Fibroblast of lung (primary cell): Measurements from ENCODE around the gene GNAS.

Experiments
- EZH2 ChIP-seq: IDR thresholded peaks from 2 replicates; pipeline ENCODE4 v1.5.1; 2012; ENCODE audit warnings: low read length, control low read depth, mild to moderate bottlenecking; ENCODE audit errors: missing control alignments
- TF ChIP-seq, protein P1 (sequence below), 2 donors: IDR thresholded peaks in 1 of 2; conservative IDR thresholded peaks in 1 of 2; 1 replicate in 1 of 2; 2 replicates in 1 of 2; pipeline ENCODE4 v1.5.1; 2011 to 2012; ENCODE audit warnings: low read length in 2 of 2, control low read depth in 1 of 2, inconsistent platforms in 1 of 2, low read depth in 1 of 2, mild to moderate bottlenecking in 1 of 2

DNA sequence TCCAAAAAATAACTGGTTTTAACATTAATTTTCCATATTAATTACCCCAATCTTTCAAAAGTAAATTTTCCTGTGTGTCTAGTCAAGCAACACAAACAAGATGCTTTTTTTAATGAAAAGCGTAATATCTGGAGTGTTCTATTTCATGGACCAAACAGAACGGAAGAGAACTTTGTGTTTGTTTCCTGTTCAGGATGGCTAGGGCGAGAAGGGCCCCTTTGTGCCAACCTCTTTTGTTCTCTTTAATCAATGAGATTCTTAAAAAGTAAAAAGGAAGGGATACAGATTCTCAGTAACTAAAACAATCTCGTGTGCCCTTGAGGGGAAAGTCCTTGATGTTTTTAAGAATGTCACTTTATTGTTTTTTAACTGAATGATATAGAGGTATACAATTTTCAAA lies 55.7 kb downstream of the GNAS start:
- TF ChIP-seq, protein P1, sequence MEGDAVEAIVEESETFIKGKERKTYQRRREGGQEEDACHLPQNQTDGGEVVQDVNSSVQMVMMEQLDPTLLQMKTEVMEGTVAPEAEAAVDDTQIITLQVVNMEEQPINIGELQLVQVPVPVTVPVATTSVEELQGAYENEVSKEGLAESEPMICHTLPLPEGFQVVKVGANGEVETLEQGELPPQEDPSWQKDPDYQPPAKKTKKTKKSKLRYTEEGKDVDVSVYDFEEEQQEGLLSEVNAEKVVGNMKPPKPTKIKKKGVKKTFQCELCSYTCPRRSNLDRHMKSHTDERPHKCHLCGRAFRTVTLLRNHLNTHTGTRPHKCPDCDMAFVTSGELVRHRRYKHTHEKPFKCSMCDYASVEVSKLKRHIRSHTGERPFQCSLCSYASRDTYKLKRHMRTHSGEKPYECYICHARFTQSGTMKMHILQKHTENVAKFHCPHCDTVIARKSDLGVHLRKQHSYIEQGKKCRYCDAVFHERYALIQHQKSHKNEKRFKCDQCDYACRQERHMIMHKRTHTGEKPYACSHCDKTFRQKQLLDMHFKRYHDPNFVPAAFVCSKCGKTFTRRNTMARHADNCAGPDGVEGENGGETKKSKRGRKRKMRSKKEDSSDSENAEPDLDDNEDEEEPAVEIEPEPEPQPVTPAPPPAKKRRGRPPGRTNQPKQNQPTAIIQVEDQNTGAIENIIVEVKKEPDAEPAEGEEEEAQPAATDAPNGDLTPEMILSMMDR (conservative IDR thresholded peaks at IDR 0.05 in 1 of 2, IDR thresholded peaks at IDR 0.05 in 1 of 2; ENCODE audit: low read depth in 1 of 2, low read length in 2 of 2), result no peak
- no peak for TF ChIP-seq EZH2
